Stimulated activated CD4-positive, alpha-beta T cell treated with anti-CD3 and anti-CD28 coated beads, TNF-alpha, amount 100 ng/mL, for 48 hours (primary cell): ENCODE measurements around the gene GCG.

Source experiments
- DNase-seq, 3 donors: peaks; one replicate each; pipeline ENCODE4 v3.0.0-alpha.2; 2020; ENCODE audit warnings: low read depth in 3 of 3

The GCG gene

GRCh38 chr2:162100579-162100978 is 51.5 kb downstream of the GCG start:
- no peak for DNase-seq

- no peak for DNase-seq
Measured at GRCh38 chr2:162099836-162100235, 52.2 kb downstream of the GCG start.
